H1 (cell line): ENCODE measurements around the gene TMEM204. TPM values are rescaled to one million over a fixed set of nuclear protein-coding genes. Genes with fewer than 3 reads are reported as not detected.

Experiments used
- TAF7 ChIP-seq: optimal IDR thresholded peaks from 2 replicates; pipeline ENCODE3; 2011; ENCODE audit warnings: low read depth, mild to moderate bottlenecking, inconsistent platforms, low read length, moderate library complexity, borderline replicate concordance
- TCF12 ChIP-seq: IDR thresholded peaks from 2 replicates; pipeline ENCODE4 v1.6.1; 2011; ENCODE audit warnings: low read depth, mild to moderate bottlenecking, low read length
- ZNF274 ChIP-seq: IDR thresholded peaks from 2 replicates; pipeline ENCODE4 v1.7.0; 2012; ENCODE audit warnings: low read length, borderline replicate concordance; ENCODE audit errors: extremely low read depth
- polyA plus RNA-seq, 7 experiments: library from polyadenylated mRNA; depleted of rRNA in 3 of 7; stranded (reverse) in 5 of 7; unstranded in 2 of 7; fragments of >200 nt in 5 of 7; fragments of 200-250 nt in 2 of 7; gene quantifications; 1 replicate in 5 of 7; 2 replicates in 1 of 7; 4 replicates in 1 of 7; pipeline versions ENCODE4 v1.2.1 to v1.2.3, GENCODE V29; 2011 to 2013; ENCODE audit warnings: missing spikeins in 2 of 7, mixed read lengths in 2 of 7
- total RNA-seq: library from RNA; stranded (reverse); fragmentation: NEBNext Ultra II Directional; extraction: Animal tissue kit (Norgen Biotek cat#: 25700); gene quantifications from 2 replicates; pipeline ENCODE4 v1.2.1, GENCODE V29; 2021

Gene TMEM204
- total and polyA plus RNA-seq, 2 of the 8 experiments (the other 6 are each of a cell fraction or from before 2014, with no cell fraction given), result not detected

- TF ChIP-seq ZNF274, result no peak
- TF ChIP-seq TAF7, result no peak
- no peak for TF ChIP-seq TCF12
- TF ChIP-seq, all 59 proteins: peak for 0
Observed at GRCh38 chr16:1548727-1549126, 15.3 kb downstream of the TMEM204 start (continued).
